Ishikawa (cell line): ENCODE measurements around the gene MSLN.

Experiments
- CEBPB ChIP-seq: IDR thresholded peaks from 2 replicates; pipeline ENCODE4 v1.6.1; 2012
- CREB1 ChIP-seq: IDR thresholded peaks from 2 replicates; pipeline ENCODE4 v1.6.1; 2012; ENCODE audit warnings: low read depth
- EGR1 ChIP-seq: IDR thresholded peaks from 2 replicates; pipeline ENCODE4 v1.6.1; 2012
- EP300 ChIP-seq: IDR thresholded peaks from 2 replicates; pipeline ENCODE4 v1.6.1; 2012; ENCODE audit warnings: borderline replicate concordance
- FOXM1 ChIP-seq: IDR thresholded peaks from 2 replicates; pipeline ENCODE4 v1.6.1; 2012; ENCODE audit warnings: low read depth, borderline replicate concordance
- MAX ChIP-seq: IDR thresholded peaks from 2 replicates; pipeline ENCODE4 v1.6.1; 2012
- NFIC ChIP-seq: IDR thresholded peaks from 2 replicates; pipeline ENCODE4 v1.6.1; 2012
- RAD21 ChIP-seq: IDR thresholded peaks from 2 replicates; pipeline ENCODE4 v1.6.1; 2012; ENCODE audit warnings: low read depth
- TAF1 ChIP-seq: IDR thresholded peaks from 2 replicates; pipeline ENCODE4 v1.6.1; 2012; ENCODE audit warnings: low read depth, mild to moderate bottlenecking
- TCF12 ChIP-seq: IDR thresholded peaks from 2 replicates; pipeline ENCODE4 v1.6.1; 2012; ENCODE audit warnings: low read depth
- TEAD4 ChIP-seq: IDR thresholded peaks from 2 replicates; pipeline ENCODE4 v1.6.1; 2012
- USF1 ChIP-seq: IDR thresholded peaks from 2 replicates; pipeline ENCODE4 v1.6.1; 2012
- YY1 ChIP-seq: IDR thresholded peaks from 2 replicates; pipeline ENCODE4 v1.6.1; 2012; ENCODE audit warnings: low read depth
- ZBTB7A ChIP-seq: IDR thresholded peaks from 2 replicates; pipeline ENCODE4 v1.6.1; 2012; ENCODE audit warnings: low read depth
- TF ChIP-seq, protein P1 (sequence below): IDR thresholded peaks from 2 replicates; pipeline ENCODE4 v1.6.1; 2012; ENCODE audit warnings: low read depth, mild to moderate bottlenecking

The MSLN gene

DNA sequence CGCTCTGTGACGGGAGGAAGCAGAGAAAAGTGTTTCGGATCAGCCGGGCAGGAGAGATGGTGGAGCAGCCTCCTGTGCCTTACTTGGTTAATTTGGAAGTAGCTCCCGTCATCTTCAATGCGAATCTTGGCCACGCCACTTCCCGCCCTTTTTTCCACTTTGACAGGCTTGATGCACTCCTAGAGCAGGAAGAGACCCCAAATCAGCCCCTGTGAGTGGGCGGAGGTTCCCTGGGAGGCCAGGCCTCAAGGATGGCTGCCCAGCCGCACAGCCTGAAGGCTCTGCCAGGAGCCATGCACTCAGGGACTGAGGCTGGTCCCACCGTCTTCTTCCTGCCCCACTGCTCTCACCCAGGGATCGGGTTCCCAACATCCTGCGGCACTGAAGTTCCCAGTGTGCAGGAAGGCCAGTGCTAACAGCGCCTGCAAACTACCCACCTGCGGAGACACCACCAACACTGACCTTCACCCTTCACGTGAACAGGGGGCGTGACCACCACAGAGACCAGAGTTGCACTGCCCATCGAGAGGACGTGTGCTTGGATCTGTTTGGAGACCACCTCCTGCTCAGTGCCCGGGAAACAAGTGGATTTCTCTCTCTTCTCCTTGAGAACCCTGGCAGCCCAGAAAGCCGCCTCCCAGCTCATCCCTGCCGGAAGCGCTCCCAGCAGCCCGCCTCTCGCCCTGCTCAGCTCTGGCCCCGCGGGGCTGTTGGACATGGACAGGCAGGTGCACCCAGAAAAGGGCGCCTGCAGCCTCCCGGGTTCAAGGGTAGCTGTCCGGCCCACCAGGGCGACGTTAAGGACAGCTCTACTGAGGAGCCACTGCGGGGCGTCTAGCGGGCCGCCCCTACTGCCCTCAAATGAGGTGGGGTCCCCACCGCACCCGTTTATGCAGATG is 20.7 kb upstream of the MSLN start:
- TF ChIP-seq RAD21 (no peak), EP300 (no peak), FOXM1 (no peak), CREB1 (no peak), TCF12 (no peak), TAF1 (no peak), CEBPB (no peak), EGR1 (no peak)

DNA sequence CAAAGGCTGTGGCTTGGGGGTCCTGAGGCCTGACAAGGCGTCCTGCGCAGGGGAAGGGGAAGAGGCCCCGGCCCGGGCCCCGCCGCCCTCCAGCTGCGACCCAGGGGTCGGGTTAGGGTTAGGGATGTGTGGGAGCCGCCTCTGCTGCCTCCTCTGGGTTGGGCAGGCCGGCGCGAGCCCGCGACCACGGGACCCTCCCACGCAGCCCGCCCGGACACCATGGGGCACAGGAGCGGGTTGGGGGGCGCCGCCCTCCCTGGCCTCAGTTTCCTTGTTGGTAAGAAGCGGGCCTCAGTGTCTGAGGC is 20.1 kb upstream of the MSLN start:
- TF ChIP-seq MAX = no peak
- no peak for TF ChIP-seq CEBPB
- no peak for TF ChIP-seq EP300
- TF ChIP-seq YY1 = no peak
- TF ChIP-seq TEAD4 = no peak
- TF ChIP-seq ZBTB7A = no peak
- TF ChIP-seq CREB1 = no peak
- no peak for TF ChIP-seq TAF1
- TF ChIP-seq FOXM1 = no peak
- TF ChIP-seq TCF12 = no peak
- no peak for TF ChIP-seq EGR1
- TF ChIP-seq USF1 = no peak
- TF ChIP-seq, protein P1, sequence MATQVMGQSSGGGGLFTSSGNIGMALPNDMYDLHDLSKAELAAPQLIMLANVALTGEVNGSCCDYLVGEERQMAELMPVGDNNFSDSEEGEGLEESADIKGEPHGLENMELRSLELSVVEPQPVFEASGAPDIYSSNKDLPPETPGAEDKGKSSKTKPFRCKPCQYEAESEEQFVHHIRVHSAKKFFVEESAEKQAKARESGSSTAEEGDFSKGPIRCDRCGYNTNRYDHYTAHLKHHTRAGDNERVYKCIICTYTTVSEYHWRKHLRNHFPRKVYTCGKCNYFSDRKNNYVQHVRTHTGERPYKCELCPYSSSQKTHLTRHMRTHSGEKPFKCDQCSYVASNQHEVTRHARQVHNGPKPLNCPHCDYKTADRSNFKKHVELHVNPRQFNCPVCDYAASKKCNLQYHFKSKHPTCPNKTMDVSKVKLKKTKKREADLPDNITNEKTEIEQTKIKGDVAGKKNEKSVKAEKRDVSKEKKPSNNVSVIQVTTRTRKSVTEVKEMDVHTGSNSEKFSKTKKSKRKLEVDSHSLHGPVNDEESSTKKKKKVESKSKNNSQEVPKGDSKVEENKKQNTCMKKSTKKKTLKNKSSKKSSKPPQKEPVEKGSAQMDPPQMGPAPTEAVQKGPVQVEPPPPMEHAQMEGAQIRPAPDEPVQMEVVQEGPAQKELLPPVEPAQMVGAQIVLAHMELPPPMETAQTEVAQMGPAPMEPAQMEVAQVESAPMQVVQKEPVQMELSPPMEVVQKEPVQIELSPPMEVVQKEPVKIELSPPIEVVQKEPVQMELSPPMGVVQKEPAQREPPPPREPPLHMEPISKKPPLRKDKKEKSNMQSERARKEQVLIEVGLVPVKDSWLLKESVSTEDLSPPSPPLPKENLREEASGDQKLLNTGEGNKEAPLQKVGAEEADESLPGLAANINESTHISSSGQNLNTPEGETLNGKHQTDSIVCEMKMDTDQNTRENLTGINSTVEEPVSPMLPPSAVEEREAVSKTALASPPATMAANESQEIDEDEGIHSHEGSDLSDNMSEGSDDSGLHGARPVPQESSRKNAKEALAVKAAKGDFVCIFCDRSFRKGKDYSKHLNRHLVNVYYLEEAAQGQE = no peak
- no peak for TF ChIP-seq NFIC
- TF ChIP-seq RAD21 = no peak

- peak; percentile 51; the same call in 1 of the 2 replicates for TF ChIP-seq TCF12
- TF ChIP-seq, protein P1 = no peak
- TF ChIP-seq CEBPB = no peak
- peak; percentile 26; the same call in 1 of the 2 replicates for TF ChIP-seq EP300
- TF ChIP-seq NFIC = peak; percentile 49
- peak; percentile 42; the same call in 1 of the 2 replicates for TF ChIP-seq ZBTB7A
- TF ChIP-seq FOXM1 = no peak
- TF ChIP-seq RAD21 = peak; percentile 12; the same call in 1 of the 2 replicates
- TF ChIP-seq USF1 = peak; percentile 48
- TF ChIP-seq MAX = peak; percentile 93
- peak; percentile 58 for TF ChIP-seq EGR1
- peak; percentile 98 for TF ChIP-seq TAF1
- TF ChIP-seq CREB1 = peak; percentile 85
- no peak; the same call in none of the 2 replicates for TF ChIP-seq TEAD4
- TF ChIP-seq YY1 = peak; percentile 97
These were observed 19.6 kb upstream of the MSLN start, which contains the start of gene CIAO3 for GRCh38 chr16:740764-741505. CIAO3 (minus strand) TSS chr16:740997; CDS start chr16:740985, 12 bp downstream.

DNA sequence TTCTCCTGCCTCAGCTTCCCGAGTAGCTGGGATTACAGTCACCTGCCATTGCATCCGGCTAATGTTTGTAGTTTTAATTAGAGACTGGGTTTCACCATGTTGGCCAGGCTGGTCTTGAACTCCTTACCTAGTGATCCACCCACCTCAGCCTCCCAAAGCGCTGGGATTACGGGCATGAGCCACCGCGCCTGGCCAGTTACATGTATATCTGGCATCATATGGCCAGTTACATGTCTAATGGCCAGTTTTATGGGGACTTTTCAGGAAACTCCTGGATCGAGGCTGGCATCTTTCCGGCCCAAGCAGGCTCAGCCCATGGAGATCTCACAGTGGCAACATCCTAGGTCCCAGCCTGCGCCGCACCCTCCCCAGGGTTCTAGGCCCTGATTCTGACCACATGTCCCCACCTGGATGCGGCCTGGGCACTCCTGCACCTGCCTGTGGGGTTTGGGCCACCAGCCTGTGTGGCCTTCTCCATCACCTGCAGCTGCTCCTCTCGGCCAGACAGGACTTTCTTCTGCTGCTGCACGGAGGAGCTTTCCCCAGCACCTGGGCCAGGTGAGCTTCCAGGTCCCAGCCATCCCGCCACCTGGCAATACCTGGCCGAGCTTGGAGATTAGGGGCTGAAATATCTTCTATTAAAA is 18.4 kb upstream of the MSLN start:
- TF ChIP-seq EGR1 (no peak), TCF12 (no peak), RAD21 (no peak), ZBTB7A (no peak), CREB1 (no peak), YY1 (no peak), USF1 (no peak), EP300 (no peak), TAF1 (no peak), NFIC (no peak), MAX (no peak), FOXM1 (no peak), CEBPB (no peak), TEAD4 (no peak)
- TF ChIP-seq, protein P1 = no peak
